Glomerular visceral epithelial cell (primary cell): ENCODE results near the gene FMNL1.
A peak's percentile ranks its signal among the peaks of the same experiment; 100 is the strongest.

Experiments used
- DNase-seq: peaks from one replicate; pipeline ENCODE4 v3.0.0-alpha.2; 2016; ENCODE audit errors: extremely low spot score

FMNL1 gene

DNA sequence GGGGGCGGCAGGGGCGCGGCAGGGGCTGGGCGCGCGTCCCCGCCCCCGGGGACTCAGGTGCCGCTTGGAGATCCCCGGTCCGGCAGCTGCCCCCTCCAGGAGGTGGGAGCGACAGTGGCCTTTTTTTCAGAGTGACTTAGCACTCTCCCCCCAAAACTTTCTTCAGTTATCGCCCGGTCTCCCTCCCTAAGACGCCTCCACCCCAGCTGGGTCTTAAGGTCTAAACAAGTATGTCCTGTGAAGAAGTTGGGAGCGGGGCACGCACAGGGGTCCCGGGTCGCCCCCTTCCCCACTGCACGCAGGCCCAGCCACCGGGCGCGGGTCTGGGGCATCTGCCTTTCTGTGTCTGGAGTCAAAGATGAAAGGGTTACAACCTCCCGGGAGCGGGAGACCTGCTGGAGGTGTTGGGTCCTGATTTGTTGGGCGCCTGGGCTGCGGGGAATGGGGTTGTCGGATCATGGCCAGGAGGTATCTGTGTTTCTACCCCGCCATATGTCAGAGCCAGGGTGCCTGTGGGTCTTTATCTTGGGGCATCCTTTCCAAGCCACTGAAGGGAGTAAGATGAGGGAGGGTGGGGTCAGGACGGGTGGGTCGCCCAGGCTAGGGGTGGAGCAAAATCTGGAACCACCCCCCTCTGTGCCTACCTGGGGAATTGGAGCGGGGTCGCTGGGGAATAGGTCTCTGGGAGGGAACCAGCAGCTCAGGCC lies 757 bp downstream of the FMNL1 start:
- DNase-seq: no peak

DNA sequence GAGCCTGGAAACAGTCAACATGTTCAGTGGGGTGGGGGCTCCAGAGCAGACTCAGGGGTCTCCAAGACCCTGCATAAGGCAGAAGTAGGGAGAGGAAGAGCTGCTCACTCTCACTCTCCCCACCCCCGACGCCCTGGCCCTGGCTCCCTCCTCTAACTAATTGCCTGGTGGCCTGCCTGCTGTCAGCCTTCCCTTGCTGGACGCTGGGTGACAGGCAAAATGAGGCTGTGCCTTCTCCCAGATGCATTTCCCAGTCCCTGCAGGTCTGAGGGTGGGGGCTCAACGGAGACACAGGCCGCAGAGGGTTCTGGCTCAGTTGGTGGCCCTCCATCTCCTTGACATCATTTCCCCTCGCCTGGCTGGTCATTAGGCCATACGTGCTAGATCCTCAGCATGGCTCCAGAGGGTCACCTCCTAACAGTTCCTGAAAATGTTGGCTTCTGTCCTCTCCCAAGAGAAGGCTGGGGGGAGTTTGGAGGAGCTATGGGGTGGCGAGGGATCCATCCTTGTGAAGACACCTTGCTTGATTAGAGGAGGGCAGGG lies 1.4 kb downstream of the FMNL1 start:
- DNase-seq: no peak

DNA sequence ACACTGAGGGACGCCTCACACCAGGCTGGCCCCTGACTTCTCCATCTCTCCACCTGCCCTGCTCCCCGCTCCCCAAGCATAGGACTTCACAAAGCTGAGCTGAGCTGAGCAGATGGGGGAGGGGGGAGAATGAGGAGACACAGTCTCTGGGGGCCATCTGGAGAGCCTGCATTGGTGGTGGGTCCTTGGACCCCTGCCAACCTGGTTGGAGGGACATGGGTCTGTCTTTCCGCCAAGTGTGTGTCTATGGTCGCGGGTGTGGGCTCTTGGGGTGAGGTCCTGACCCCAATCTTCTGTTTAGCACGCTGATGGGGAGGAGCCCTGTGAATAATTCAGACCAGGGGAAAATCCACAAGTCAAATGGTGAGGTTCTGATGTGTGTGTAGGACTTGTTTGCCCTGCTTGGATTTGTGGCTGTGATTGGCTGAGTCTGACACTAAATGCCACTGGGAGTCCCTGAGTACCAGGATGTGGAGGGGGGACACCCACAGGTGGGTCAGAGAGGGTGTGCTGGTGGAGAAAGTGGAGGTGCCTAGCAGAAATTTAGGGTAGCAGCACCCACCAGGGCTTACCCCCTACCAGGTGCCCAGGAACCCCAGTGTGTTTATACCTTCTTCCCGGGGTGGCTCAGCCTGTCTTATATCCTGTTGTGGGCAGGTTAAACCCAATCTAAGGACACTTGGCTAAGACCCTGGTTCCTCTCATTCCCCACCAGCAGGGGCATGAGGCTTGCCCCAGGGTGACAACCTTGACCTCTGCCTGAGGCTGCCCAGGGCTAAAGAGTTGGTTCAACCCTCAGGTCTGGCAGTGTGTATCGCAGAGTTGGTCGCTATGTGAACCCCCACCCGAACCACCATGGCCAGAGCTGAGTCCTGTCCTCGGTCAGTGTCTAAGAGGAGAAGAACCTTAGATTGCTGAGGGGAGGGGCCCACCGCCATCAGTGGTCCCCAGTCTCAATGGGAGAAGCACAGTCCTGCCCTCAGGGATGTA lies 2.1 kb downstream of the FMNL1 start:
- DNase-seq: no peak

DNA sequence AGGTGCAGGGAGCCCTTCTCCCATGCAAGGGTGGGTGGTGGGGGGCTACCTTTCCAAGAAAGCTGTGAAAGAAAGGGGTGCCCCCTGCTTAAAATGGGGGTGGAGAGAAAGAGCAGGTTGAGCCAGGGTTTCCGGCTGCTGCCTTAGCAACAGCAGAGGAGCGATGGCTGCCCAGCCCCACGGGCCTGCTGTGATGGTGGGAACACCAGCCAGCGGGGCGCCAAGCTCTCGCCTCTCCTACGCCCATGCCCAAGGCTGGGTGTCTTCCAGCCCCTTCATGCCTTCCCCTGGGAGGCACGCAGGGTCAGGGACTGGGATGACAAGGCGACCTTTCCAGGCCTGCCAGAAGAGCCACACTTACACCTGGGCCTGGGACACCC lies 3.0 kb downstream of the FMNL1 start:
- DNase-seq: no peak

DNA sequence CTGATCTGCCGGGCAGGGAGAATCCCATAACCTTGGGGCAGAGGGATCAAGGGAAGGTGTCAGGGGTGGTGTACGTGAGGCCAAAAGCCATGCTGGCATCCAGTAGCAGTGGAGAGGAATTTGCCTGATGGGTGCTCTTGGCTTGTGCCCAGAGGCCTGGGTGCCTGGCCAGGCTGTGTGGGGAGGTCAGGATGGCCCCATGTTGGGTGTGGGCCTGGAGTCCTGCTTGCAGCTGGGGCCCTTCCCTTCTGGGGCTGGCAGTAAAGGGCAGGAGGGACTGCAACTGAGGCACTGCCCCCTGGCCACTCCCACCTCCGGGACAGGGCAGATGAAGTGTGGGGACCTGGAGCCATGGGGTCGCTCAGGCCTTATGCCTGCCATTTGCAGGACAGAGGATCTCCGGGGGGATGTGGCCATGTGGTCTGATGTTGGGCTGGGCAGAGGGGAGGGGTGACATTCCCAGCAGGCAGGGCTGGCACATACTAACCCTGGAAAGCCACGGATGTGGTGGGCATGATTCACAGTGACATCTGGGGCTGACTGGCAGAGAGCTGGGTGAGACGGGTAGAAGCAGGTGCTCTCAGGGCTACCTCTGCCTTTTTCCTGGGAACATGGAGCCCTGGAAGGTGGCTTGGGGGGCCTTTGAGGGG lies 3.5 kb downstream of the FMNL1 start:
- DNase-seq: peak; percentile 82

DNA sequence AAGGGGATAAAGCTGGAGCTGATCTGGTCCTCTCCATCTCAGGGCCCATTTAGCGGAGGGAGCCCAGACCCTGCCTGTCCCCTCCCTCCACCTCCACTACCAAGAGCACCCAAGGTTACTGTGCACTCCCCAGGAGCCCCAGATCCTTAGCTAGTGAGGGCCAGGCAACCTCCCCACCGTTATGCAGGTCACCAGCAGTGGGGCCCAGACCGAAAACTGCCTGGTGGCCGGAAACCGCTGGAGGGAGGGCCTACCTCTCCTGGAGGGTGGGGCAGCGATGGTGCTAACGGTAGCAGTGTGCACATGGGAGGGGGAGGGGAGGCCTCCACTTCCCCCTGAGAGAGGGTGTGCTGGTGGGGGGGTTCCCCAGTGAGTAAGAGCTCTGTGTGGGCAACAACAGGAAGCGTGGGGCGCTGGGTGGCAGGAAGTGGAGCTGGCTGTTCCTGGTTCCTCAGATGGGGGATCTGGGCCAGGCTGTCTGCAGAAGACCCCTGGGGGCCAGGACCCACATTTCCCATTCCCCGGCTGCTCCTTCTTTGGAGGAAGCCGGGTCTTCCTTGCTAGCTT lies 4.4 kb downstream of the FMNL1 start:
- DNase-seq: peak; percentile 69

DNA sequence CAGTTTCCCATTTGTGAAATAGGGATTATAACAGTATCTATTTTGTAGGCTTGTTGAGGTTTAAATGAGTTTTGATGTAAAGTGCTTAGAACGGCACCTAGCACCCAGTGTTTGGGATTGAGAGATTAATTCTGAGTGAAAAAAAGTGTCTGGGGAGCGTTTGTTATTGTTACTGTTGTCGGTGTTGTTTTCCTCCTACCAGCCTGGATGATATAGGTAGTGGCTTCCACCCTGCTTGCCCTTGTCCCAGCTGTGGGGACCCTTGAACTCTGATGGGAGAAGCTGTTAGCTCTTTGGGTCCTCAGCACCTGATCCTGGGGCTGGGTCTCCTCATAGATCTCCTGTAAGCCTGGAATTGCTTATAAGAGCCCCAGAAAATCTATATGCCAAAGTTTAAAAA lies 4.9 kb downstream of the FMNL1 start:
- DNase-seq: no peak

DNA sequence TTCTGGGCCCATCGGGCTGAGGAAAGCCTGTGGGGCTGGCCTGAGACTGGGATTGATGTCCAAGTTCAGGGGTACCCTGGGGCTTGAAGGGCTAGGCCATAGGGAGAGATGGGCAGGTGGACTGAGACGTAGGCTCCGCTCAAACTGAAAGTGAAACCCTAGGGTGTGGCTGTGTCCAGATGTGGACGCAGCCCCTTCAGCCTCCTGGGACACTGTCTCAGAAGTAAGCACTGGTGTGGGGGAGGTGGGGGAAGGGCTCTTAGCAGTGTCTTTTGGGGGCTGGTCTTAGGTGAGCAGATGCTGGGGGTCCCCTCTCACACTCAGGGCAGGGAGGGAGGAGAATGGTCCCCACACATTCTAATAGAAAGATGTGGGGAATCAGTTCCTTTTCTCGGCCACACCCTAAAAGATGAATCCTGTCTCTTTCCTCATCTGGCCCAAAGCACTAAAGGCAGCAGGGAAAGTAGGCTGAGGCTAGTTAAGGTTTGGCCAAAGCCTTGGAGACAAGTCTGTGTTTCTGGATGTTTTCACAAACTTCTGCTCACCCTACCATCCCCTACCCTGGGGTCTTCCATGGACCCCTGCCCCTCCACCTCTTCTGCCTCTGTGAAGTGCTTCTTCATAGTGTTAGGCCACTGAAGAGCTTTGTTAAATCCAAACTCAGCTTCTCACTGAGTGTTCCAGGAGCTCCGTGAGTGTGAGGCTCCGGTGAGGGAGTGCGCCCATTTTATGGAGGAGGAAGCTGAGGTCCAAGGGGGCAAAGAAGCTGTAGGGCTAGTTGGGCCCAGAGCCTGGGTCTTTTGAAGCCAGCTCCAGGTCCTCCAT lies 5.6 kb downstream of the FMNL1 start:
- DNase-seq: no peak

DNA sequence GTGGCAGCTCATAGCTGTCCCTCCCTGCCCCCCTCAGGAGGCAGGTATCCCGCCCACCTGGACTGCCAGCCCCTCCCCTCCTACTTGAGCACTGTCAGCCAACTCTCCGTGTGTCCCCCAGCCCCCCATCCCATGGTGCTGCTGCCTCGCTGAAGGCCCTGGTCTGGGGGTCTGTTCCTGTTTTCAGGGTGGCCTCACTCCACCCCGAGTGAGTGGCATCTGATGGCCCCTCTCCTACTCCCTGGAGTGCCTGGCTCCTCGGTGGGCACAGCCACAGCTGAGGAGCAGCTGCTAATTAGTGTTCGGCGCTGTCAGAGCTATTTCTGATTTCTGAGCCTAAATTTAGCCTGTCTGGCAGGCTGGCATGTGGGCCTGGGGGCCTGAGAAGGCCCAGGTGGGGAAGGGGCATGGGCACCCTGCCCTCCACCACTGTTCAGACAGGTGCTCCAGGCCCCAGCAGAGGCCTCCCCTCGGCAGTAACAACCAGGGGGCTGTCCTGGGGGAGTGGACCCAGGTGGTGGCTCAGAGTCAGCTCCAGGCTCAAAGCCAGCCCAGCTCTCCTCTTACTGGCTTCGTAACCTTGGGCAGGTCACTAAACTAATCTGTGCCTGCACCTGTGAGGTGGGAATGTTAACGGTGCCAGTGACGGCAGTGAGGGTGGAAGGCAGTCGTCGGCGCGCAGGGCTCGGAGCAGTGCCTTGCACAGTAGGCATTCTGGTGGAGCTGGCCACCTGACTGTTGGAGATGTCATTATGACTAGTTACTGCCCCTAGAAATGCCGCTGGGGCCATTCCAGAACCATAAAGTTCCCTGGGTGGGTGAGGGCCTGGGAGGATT lies 6.5 kb downstream of the FMNL1 start:
- no peak for DNase-seq

DNA sequence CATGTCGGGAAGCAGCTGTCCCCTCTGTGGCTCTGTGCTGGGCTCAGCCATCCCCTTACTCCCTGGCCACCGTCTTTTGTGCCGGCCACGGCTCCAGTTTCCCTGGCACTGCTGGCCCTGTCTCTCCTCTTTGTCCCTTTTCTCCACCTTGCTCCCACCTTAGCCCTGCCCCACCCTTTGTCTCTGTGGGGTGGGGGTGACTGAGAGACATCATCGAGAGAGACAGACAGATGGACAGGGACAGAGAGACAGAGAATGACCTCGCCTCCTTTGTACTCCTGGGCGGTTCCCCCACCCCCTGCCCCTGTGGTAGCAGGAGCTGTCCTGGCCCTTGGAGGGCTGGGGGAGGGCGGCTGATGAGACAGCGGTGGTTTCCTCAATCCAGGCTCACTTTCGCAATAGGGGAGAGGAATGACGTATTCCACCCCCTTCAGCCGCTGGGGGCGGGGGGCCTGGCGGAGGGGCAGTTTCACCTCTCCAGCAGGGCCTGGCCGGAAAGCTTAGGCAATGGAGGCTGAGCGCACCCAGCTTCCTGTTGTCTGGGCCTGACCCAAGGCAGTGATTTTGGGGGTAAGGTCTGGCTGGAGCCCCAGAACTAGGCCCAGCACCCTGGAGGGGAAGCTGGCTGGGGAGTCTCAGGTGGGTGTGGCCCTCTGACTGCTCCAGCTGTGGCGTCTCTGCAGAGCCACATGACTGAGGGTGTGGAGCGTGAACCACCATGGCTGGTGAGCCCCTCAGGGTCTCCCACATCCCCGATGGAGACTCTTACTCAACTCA lies 7.3 kb downstream of the FMNL1 start:
- peak; percentile 92 for DNase-seq

DNA sequence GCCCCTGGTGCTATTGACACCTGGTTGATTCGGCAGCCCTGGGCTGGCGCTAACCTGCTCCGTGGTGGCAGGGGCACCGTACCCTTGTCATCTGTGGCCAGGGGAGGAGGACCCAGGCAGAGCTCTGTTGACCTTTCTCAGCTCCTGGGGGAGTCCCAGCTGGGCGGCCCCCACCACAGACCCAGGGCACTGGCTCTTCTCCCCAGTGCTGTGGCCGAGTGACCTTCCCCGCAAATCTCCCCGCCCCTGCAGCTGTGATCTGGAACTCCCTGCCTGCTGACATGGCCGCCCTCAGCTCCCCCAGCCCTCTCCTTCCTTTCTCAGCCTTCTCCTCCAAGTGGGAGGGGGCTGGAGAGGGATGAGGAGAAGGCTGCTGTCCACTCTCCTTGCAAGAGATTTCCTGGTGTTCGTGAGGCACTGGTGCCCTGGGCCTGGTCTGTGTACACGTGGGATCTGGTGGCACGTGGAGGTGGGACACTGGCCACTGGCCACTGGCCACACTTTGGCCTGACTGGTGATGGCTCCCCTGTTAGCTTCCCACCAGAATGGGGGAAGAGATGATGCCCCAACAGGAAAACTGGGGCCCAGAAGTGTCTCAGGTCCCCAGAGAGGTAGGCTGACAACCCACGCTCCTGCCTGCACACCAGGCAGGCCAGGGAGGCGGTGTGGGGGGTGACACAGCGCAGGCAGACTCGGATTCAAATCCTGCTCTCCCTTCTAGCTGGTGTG lies 8.2 kb downstream of the FMNL1 start:
- no peak for DNase-seq

DNA sequence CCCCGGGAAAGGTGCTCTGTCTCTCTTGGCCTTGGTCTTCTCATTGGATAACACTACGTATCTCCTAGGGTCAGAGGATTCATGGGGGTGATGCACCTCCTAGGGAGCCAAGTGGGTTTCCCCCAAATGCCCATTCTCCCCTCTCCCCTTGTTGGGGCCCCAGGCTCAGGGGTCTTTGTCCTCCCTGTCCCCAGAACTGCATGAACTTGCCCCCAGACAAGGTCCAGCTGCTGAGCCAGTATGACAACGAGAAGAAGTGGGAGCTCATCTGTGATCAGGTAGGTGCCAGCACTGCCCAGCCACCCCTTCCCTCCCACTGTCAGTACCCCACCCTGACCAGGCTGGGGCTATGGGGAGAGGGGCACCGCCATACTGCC lies 8.7 kb downstream of the FMNL1 start:
- no peak for DNase-seq

DNA sequence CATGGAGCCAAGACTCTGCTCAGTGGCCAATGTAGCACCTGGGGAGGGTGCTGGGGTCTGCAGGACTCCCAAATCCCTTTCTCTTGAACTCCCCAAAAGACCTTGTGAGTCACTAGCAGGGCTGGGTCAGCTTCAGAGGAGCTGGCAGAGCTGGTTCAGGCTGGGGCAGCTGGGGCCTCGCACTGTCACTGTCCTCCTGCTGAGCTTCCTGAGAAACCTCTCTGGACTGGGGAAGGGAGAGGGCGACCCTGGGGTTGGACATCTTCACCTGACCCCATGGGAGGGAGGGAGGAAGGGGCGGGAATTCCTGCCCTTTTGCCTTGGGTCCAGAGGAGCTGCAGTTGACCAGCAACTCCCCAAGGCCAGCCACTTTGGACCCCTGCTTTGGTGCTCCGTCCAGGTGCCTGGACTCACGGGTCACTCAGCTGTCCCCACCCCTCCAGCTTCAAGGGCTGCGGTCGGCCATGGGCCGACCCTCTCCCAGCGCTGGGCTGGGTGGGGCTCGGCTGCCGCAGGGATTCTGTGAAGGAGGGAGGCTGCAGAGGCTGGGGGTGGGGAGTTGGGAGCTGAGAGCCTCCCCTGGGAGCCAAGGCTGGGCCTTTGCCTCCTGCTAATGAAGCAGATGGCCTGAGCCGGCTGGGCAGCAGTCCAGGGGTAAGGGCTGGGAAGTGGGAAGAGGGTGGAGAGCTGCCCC lies 9.2 kb downstream of the FMNL1 start:
- no peak for DNase-seq

DNA sequence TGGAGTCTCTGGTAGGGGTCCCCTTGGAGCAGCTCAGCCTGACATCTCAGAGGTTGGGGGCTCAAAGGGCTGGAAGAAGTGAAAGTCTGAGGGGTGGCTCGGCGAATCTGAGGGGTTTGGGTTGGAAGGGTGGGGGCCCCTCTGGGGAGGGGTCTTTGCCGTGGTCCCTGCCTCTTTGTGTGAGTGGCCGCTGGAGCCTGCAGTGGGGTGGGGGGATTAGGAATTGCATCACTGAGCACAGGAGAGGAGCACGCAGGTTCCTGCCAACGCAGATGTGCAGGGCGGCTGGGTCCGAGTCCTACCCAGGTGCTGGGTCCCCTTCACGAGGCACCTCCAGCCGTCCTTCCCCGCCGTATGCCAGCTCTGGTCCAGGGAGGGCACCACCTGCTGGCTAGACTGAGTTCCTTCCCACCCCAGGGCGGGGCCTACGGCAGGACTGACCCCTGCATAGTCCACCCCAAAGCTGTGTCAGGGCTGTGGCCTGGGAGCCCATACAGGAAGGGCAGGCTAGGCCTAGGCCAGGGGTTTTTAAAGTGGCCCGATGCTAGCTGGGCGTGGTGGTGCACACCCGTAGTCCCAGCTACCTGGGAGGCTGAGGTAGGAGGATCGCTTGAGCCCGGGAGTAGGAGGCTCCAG lies 9.9 kb downstream of the FMNL1 start:
- no peak for DNase-seq

DNA sequence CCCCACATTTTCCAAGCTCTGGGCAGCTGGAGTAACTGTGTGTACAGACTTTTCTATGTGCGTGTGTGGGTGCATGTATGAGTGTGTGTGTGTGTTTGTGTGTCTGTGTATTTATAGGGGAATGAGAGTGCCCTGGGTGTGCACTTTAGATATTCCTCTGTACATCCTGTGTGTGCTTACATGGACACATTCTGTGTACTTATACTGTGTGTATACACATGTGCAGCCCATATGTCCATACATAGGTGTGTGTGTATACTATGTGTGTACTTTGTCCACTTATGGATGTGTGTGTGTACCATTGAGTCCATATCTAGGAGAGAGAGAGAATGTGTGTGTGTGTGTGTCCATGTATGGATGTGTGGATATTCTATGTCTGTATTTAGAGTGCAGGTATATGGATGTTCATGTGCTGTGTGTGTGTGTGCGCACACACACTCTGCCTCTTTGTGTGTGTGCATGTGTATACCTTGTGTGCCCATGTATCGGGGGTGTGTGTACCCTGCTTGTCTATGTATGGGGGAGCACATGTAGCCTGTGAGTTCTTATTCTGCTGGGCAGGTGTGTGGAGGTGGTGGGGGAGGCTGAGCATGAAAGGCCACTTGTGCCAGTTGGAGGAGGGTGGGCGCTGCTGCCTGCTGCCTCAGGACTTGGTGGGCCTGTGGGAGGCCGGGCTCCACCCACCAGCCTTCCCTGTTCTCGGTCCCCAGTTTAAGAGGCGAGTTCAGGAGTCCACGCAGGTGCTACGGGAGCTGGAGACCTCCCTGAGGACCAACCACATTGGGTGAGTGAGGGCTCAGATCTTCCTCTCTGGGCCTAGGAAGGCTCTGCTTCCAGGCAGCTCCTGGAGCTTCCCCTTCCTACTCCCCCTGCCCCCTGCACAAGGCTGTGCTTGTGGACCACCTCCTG lies 11.1 kb downstream of the FMNL1 start:
- no peak for DNase-seq

DNA sequence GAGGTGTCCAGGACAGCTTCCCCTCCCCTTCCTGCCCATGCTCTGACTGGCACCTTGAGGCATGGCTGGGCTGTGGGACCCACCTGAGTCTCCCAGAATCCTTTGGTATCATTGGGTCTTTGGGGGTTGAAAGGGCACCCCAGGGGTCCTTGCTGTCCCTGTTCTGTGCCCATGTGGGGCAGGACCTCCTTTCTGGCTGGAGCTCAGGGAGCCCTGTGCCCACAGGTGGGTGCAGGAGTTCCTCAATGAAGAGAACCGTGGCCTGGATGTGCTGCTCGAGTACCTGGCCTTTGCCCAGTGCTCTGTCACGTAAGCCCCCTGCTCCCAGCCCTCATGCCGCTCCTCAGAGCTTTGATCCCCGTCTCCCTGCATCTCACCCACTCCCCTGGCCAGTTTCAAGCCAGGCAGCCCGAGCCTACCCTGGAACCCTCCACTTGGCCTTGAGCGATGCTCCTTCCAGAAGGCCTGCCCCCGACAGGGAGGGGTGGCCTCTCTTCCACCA lies 11.8 kb downstream of the FMNL1 start:
- no peak for DNase-seq
